CD4-positive, alpha-beta T cell treated with Interleukin-2 at 100 ng/mL for 4 hours (primary cell): Measurements from ENCODE around the gene POLG2.
"Not testable (repeated sequence)": the region's sequence is repeated elsewhere in the genome, so short reads cannot be mapped to it uniquely, and the experiment has no call there.

Experiments used
- DNase-seq: peaks from one replicate; pipeline ENCODE4 v3.0.0-alpha.2; 2020; ENCODE audit warnings: low spot score

Gene POLG2

GRCh38 chr17:64505340-64506200 is 8.7 kb upstream of the POLG2 start:
- peak; percentile 94 for DNase-seq

GRCh38 chr17:64504769-64505339 is 8.0 kb upstream of the POLG2 start:
- DNase-seq: no peak

- no peak for DNase-seq
Observed at GRCh38 chr17:64503821-64504768, 7.2 kb upstream of the POLG2 start.

GRCh38 chr17:64503341-64503740 is 6.5 kb upstream of the POLG2 start:
- DNase-seq: no peak

DNA sequence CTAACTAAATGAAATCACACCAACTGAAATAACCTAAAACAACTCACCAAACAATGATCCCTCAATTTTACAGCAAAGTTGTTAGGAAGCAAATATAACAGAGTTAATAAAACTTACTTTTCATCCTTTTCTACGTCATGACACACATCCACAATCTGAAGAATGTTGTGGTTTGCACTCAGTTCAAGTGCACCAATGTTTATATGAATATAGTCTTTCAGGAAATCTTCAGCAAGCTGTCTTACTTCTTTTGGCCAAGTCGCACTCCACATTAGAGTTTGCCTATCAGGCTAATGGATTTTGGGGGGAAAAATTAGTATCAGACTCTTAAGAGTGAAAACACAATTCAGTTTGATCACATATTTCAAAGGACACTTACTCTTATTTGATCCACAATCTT is 6.0 kb upstream of the POLG2 start:
- DNase-seq: no peak

- no peak for DNase-seq
Observed at GRCh38 chr17:64502021-64502420, 5.2 kb upstream of the POLG2 start.

DNA sequence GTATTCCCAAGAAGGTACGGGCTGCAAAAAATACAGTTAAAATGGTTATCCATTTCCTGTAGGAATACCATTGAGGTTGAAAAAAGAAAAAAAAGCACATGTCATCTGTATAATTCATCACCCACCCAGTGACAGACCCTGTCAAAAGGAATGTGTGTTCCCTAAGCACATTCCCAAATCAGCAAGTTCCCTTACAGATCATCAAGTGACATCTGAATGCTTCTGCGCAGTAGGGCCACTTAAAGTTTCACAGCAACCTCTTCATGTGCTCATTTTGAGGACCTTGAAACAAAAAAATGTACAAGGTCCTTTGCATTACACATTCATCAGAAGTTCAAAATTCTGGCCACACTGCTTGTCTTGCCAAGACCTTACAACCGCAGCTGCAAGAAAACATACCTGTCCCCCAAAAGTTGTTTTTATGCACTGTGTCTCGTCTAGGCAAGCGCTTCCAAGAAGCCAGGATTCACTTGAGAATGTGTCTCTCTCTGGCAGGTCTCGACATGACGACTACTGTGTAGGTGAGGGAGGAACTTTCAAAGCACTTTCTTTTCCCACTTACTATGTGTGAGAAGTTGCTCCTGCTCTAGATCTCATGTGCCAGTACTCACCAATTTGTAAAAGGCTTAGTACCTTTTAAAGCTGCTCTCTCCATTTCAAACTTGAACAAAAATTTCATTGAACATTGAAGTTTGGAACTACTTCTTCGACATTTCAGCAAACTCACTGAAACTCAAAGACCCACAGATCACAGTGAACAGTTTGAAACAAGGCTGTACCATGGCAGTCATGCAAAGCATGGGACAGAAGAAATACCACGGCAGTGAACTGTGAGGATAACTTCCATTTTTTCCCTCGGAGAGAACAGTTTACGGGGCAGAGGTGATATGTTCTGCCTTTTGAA is 4.3 kb upstream of the POLG2 start:
- DNase-seq: no peak

- no peak for DNase-seq
Observed at GRCh38 chr17:64500487-64500859, 3.6 kb upstream of the POLG2 start.

DNA sequence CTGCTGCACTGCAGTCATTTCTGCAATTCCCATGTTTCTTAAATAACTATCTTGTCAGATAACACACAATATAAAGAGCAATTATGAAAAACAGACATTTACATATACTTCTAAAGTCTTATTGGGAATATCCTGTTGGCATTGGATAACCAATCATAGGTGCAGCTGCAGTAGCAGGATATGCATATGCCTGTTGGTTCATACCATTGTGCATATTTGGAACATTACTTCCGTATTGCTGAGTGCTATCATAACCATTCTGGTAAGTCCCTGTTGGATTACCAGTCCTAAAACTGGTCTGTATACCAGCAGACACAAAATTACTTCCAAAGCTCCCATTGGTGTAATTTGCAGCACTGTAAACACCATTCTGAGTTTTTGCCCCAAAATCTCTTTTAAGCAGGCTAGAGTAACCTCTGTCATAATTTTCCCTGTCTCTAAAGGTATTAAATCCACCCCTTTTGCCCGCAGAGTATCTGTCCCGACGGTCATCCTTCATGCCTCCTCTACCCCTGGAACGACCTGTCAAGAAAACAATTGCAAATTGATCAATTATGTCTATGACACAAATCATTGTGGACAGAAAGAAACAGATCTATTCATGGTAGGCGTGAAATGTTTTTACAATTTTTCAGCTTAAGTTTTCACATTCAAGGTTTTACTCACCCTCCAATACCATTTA is 3.1 kb upstream of the POLG2 start:
- DNase-seq: no peak

DNA sequence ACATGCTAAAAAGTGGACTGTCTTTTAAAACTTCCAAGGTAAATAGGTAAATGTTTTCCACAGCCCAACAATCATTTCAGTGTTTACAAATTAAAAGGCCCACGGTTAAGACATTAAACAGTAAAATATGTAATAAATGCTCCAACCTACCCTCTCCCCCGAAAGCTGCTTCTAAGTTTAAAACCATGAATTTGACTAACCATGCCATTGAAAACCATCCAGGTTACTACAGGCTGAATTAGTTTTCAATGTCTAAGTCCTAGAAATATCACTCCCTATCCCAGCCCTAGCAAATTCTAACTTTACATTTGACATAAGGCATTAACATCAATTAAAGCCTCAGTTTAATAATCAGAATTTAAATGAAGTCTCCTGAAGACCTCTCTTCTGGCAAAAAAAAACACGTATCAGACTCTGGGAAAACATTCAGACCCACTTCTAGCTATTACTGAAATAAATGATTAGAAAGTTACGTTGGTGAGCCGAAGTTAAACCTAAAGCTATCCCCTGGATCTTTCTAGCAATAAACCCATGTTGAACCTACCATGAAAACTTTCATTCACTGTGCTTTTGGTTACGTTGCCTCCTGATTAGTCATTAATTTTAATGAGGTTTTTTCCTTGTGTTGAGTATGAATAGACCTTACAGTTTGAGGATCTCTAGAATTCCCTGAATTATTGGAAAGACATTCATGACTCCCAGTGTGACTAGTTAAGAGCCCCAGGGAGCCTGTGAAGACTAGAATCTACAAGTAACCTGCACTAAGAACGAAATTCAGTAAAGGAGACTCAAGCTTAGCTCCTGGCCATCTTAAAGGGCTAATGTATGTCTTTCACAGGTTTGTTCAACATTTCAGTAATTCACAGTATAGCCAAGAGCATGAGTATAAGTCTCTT is 1.7 kb upstream of the POLG2 start:
- DNase-seq: no peak

- no peak for DNase-seq
Observed at GRCh38 chr17:64497565-64498035, 746 bp upstream of the POLG2 start.

DNA sequence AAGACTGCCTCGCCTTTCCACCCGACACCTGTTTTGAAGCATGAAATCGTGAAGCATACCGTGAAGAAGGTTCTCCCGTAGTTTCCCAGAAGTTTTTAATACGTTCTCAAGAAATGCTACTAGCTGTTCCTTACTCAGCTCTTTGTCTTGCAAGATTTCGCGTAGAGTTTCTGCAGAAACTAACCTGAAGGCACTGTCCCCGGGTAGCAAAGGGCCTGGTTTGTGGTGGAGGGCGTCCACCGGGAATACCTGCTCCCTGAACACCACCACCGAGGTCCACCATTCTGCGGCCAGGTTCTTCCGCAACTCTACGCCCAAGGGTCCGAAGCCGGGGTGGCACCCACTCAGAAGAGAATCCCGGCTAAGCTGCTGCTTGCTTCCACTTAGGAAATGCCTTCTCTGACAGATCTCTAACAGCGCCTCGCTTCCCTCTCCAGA is 487 bp downstream of the POLG2 start:
- peak; percentile 12 for DNase-seq

- not testable (repeated sequence) for DNase-seq
Observed at GRCh38 chr17:64495300-64495699, 1.6 kb downstream of the POLG2 start.

DNA sequence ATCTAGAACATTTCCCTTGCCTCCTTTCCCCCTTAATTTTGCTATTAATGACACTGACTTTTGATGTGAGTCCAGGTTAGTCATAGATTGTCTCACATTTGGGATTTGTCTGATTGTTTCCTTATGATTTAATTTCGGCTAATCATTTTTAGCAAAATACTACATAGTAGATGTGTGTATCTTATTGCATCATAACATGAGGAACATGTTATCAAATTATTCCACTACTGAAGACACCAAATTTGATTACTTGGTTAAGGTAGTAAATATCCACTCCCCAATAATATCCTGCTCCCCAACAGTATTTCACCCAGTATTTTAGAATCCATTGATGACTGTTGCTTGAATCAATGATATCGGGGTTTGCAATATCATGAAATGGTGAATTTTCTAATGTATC is 2.7 kb downstream of the POLG2 start:
- DNase-seq: no peak

GRCh38 chr17:64492481-64493109 is 4.3 kb downstream of the POLG2 start:
- DNase-seq: peak; percentile 77

DNA sequence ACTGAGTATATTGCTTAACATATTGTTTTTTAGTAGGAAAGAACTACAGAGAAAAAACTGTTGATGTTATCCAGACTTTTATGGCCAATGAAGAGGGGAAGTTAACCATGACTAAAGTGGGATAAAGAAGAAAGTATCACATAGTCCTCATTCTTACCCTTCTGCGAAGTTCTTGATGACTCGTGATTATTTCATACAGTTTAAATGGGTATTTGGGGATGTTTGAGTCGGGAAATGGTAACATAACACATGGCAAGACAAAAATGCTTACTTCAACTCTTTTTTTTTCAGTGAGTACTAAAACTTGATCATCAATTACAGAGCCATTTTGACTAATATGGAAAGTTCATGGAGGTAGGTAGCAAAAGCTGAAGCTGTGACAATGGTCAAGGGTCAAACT is 4.9 kb downstream of the POLG2 start:
- DNase-seq: no peak

DNA sequence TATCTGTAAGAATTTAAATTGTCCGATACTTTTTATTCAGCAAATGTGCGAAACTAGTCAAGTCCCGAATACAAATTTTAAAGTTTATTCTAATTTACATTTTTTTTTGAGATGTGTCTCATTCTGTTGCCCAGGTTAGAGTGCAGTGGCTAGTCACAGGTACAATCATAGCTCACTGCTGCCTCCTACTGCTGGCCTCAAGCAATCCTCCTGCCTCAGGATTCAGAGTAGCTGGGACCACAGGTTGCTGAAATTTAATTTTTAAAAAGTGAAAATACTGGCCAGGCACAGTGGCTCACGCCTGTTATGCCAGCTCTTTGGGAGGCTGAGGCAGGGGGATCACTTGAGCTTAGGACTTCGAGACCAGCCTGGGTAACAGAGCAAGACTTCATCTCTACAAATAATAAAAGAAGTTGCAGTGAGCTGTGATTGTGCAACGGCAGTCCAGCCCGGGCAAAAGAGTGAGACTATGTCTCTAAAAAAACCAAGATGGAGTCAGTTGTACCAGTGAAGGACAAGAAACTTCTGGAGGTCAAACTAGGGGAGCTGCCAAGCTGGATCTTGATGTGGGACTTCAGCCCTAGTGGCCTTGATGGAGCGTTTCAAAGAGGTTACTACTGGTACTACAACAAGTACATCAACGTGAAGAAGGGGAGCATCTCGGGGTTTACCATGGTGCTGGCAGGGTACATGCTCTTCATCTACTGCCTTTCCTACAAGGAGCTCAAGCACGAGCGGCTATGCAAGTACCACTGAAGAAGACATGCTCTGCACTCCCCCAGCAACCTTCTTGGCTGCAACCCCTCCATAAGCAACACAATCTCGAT is 5.6 kb downstream of the POLG2 start:
- peak; percentile 60 for DNase-seq

- DNase-seq: no peak
Observed at GRCh38 chr17:64488301-64488700, 8.6 kb downstream of the POLG2 start.
